Stimulated activated CD4-positive, alpha-beta T cell treated with anti-CD3 and anti-CD28 coated beads, Interleukin-4, amount 100 ng/mL, for 4 hours (primary cell): ENCODE data around the gene DNM2.

Source experiments
- DNase-seq, 2 experiments: peaks; one replicate each; pipeline ENCODE4 v3.0.0-alpha.2; 2020

DNM2 gene

DNA sequence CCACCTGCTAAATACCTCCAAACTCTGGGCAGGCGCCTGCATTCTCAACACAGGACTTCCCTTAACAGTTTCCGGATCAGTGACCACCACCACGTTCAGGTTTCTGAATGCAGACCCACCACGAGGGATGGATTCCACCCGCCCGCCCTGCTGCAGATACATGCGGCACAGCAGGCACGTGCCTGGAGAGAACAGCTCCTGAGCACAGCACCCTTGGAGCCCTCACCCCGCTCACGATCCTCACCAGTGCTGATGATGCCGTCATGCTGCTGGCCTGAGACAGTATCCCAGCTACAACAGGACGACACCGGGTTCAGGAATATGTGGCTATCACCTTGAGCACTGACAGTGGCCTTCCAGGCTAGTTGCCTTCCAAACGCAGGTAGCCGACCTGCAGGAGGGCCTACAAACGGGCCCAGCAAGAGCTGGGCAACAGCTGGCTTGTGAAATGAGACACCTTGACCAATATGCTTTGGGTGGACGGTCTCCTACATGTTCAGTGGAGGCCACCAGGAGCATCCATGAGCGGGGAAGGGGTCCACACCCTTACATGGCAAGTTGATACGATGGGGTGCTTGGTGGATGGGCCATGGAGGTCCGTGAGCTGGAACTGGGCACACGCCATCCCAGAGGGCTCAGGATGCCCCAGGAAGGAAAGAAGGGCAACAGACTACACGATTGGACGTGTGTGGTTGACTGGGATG is 26.5 kb upstream of the DNM2 start:
- DNase-seq, result no peak

DNA sequence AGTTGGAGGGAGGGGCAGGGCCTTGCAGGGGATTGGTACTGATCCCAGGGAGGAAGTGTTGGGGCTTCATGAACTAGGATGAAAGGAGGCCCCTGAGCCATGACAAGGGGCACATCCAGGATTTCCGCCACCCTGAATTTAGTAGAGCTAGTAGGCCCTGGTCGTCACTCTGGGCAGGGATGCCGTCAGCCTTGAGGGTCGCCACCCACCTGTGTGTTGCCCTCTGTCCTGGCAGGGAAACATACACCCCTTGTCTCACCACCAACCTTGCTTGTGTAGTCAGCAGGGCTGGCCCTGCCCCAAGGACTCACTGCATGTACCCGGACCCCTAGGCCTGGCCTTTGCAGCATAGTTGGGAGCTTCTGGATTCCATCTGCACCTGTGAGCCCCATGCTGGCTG is 26.0 kb upstream of the DNM2 start:
- DNase-seq, result no peak

DNA sequence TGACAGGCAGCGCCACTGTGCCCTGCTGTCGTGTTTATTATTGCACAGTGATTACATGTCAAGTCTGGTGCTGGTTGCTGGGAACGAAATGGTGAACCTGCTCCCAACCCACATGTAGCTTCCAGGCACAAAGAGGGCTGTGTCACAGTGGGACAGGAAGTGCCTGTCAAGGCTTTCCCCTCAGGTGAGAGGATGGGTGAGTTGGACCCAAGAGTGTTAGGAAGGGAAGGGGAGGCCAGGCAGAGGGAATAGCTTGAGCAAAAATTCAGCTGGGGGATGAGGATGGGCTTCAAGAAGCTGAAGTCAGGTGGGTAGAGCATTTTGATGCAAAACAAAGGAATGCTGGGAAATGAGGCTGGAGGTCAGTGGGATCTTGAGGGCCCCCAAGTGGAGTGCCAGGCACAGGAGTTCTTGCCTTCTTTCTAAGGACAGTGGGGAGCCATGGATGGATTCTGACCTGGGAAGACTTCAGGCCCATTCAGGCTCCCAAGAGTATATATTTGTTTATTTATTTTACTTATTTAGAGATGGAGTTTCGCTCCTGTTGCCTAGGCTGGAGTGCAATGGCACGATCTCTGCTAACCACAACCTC is 25.1 kb upstream of the DNM2 start:
- DNase-seq, result no peak

DNA sequence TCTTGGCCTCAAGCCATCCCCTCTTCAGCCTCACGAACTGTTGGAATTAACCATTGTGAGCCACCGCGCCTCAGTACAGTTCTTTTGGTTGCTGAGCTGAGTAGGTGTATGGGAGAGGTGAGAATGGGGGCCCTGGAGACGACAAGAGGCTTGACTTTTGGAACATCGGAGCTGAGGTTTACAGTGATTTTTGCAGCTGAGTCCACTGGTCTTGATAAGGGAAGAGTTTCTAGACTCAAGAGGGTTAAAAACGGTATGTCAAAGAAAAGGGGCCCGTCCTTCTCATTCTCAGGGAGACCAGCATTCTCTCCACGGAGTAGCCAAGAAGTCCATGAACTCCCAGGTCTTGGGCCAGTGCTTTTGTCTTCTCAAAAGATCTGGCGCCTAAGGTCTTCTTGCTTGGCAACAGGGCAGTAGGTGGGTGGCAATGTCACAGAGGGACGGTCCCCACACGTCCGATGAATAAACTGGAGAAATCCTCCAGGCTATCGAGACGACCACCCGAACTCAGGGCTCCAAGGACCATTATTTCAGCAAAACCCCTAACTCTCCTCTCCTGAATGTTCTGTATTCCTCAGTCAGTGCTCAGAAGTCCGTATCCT is 23.1 kb upstream of the DNM2 start:
- no peak for DNase-seq

DNA sequence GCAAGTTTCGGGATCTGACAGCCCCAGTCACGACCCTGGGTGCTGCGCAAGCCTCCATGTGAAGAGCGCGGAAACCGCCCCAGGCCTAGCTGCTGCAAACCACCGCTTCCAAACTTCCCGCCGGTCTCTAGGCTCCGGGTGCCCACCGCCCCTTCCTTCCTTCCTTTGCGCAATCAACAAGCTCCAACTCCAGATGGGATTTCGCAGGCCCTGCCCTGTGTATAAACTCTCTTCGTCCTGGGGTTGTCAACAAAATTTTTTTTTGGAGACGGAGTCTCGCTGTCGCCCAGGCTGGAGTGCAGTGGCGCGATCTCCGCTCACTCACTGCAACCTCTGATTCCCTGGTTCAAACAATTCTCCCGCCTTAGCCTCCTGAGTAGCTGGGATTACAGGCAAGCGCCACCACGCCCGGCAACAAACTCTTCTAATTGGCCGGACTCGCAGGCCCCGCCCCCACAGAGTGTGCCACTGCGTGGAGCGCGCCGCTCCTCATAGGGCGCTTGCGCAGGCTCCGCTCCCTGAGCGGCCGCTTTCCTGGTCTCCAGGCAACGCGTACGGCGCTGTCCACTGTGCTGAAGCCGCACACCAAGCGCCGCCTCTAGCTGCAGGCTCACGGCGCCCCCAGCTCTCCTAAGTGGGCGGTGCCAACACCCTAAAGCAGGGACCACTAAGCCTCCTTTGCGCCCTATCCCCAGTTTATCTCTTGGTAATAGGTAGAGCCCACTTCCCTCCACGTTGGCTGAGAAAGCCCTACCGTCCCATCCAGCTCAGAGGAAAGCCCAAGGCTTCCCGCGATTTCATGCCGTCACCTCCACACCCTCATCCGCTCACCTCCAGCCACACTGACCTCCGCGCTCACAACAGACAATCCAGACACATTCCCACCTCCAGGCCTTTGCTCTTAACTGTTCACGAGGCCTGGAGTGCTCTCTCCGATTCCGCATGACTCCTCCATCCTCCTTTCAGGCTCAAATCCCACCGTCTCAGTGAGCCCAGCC is 22.2 kb upstream of the DNM2 start:
- peak; percentile 81 to 83 for DNase-seq

DNA sequence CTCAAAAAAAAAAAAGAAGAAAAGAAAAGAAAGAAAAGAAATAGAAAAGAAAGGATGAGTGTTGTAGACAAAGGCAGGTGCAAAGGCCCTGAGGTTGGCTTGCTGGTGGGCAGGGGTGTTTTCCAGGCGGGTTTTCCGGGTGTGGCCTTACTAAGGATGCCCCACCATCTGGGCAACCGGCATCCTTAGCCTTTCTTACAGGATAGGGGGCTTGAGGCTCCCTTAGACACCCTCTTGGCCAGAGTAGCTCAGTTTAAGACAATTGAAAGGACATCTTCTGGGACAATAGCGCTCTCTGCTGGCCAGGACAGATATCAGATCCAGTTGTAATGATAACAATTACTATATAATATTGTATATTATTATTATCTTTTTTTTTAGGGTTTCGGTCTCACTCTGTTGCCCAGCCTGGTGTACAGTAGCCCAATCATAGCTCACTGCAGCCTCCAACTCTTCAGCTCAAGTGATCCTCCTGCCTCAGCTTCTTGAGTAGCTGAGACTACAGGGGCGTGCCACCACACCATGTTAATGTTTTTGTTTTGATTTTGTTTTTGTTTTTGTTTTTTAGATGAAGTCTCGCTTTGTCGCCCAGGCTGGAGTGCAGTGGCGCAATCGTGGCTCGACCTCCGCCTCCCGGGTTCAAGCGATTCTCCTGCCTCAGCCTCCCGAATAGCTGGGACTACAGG is 18.1 kb upstream of the DNM2 start:
- peak; percentile 50 to 63 for DNase-seq

DNA sequence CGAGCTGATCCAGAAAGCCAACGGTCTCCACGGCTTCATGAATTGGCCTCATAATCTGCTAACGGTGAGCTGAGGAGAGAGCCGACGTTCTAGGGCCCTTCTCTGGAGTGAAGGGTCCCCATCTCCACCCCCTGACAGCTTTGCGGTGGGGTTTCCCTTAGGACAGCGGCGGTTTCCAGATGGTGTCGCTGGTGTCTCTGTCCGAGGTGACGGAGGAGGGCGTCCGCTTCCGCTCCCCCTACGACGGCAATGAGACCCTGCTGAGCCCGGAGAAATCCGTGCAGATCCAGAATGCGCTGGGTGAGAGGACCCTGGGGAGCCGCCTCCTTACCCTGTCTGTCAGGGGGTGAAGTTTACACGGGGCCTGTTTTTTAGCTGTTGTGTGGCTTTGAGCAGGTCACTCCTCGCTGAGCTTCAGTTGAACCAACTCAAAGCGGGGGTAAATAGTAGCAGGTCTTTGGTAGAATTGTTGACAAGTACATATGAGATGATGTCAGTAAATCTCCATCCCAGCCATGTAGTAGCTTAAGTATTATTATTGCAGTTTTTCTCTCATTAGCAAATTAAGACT is 15.8 kb upstream of the DNM2 start:
- DNase-seq, result no peak

DNA sequence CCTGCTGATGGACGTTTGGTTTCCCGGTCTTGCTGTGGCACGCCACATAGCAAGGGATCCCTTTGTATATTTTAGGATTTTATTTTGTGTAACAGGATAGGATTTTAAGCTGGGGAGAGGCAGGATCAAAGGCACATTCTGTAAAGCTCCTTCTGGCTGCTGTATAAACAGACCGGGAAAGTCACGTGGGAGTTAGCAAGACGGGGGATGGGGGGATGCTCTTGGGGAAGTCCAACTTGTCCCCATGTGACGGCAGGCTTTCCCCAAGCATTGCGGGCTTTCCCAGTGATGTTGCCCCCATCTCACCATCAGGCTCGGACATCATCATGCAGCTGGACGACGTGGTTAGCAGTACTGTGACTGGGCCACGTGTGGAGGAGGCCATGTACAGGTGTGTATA is 10.9 kb upstream of the DNM2 start:
- no peak for DNase-seq

DNA sequence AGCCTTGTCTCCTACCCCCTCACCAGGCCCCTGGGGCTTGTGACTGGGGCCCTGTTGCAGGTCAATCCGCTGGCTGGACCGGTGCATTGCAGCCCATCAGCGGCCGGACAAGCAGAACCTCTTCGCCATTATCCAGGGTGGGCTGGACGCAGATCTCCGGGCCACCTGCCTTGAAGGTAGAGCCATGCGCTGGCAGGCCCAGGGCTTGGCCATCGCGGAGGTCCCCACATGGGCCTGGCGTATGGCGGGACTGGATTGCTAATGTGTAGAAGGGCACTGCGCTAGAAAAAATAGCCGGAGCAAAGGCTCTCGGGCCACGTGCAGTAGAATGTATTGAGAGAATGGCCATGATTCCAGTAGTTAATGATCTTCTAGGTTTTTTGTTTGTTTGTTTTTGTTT is 10.4 kb upstream of the DNM2 start:
- no peak for DNase-seq

DNA sequence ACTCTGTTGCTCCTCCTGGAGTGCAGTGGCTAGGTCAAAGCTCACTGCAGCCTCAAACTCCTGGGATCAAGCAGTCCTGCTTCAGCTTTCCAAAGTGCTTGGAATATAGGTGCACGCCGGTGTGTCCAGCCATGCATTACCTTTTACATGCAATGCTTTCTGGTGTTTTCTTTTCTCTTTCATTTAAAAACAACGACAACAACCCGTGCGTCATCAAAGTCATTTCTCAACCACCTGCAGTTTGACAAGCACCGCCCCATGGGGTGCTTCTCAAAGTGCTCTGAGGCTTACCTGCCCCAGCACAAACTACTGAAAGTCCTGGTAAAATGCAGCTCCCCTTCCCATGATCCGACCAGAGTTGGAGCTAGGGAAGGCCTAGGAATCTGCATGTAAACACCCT is 9.6 kb upstream of the DNM2 start:
- no peak for DNase-seq

DNA sequence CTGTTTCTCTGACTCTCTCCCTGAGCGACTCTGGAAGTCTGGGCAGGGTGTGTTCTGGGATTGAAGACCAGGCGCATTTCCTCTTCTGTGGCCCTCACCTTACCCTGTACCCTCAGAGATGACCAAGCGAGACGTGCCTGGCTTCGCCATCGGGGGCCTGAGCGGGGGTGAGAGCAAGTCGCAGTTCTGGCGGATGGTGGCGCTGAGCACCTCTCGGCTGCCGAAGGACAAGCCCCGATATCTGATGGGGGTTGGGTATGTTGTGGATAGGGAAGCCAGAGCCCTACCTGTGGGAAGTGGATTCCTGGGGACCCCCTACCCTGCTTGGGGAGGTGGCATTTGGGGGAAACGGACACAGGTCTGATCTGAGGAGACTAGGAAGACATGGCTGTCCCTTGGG is 5.8 kb upstream of the DNM2 start:
- no peak for DNase-seq

DNA sequence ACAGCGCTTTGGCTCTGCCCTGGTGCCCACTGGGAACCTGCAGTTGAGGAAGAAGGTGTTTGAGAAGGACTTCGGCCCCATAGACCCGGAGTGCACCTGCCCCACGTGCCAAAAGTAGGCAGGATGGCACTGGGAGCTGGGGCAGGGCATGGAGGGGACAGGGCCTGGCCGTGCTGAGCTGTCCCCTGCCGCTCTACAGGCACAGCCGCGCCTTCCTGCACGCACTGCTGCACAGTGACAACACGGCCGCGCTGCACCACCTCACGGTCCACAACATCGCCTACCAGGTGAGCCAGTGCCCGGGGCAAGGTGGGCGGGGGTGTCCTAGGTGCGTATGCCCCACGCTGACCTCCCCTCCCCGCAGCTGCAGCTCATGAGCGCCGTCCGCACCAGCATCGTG is 5.1 kb upstream of the DNM2 start:
- no peak for DNase-seq

DNA sequence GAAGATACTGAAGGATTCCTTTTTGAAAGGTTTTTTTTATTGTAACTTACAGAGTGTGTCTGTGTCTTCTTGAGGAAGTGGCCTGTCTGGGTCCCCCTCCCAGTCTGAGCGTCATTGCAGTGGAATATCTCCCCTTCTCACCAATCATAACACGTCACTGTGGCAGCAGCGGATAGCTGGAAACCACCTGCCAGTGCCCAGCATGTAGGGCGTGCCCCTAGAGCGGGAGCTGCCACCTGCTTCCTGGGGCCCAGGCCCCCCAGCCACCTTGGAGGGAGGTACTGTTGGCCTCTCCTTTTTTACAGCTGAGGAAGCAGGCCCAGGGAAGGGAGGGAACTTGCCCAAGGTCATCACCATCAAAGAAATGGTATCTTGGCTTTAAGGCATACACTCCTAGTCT is 4.6 kb upstream of the DNM2 start:
- no peak for DNase-seq

DNA sequence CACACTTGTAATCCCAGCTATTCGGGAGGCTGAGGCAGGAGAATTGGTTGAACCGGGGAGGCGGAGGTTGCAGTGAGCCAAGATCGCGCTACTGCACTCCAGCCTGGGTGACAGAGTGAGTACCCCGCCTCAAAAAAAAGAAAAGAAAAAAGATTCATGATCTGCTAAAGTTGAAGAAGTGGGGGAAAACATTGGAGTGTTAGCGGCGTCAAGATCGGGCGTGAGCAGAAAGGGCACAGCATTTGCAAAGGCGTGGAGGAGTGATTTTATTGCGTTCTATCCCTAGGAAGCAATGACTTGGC is 874 bp upstream of the DNM2 start:
- DNase-seq, result no peak

DNA sequence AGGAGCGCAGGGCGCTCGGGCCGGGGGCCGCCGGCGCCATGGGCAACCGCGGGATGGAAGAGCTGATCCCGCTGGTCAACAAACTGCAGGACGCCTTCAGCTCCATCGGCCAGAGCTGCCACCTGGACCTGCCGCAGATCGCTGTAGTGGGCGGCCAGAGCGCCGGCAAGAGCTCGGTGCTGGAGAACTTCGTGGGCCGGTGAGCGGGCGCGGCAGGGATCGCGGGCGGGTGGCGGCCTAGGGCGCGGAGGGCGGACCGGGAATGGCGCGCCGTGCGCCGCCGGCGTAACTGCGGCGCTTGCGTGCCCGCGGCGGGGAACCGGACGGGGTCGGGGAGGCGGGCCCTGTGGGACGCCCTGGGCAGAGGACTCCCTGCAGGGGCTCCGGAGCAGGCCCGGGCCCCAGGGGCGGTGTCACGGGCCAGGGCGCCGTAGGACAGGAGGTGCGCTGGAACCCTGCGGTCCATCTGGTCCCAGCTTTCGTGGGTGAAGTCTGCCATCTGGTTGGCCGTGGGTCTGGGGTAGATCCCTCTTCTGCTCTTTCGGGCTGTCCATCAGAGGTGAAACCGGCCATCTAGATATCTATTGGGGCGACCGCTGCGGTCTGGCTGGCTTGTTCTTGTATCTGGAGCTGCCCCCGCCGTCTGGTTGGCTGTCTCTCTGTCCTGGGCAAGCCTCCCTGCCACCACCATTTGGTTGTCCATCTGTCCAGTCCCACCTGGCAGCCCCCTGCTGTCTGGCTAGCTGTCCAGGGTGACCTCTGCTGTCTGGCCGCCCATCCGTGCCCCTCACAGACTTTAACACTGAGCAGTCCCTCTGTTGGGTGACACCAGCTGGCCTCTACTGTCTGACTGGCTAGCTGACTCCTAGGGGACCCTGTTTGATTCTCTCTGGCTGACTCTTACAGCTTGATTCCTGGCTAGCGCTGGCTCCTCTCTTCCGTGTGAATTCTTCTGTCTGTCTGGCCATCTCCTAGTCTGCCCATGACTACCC is 622 bp downstream of the DNM2 start:
- peak; percentile 34 to 59 for DNase-seq

DNA sequence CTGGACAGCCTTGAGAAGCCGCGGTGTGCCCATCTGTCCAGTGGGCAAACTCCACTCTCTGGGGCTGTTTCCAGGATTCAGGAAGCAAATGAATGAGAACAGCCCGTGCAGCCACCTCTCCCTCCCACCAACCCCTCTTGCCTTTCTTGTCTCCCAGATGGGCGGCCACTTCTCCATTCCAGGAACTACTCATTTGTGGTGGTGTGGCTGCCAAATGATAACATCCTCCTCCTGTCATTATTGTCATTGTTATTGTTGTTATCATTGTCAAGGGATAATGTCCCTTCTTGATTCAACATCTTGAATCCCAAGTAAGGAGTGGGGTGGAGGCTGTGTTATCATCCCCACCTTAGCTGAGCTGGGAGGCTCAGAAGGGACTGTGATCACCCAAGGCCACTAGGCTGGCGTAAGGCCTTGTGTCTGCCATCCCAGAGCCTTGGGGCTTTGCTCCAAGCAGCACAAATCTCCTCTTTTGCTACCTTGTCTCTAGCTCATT is 1.6 kb downstream of the DNM2 start:
- no peak for DNase-seq

DNA sequence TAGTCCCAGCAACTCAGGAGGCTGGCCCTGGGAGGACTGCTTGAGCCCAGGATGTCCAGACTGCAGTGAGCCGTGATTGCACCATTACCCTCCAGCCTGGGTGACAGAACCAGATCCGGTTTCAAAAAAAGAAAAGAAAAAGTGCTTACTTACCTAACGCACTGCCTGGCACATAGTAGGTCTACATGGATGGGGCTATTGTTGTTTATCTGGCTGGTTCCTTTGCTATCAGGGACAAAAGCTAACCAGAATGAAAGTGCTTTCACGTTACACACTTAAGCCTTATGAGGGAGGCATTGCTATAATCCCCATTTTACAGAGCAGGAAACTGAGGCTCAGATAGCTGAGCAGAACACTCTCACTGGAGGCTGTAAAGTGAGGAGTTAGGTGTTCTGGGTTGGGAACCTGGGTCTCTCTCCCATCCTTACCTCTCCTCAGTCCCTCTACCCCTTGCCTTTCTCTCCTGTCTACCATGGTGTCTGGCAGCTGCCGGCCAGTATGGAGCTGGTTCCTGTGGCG is 2.8 kb downstream of the DNM2 start:
- DNase-seq, result no peak

DNA sequence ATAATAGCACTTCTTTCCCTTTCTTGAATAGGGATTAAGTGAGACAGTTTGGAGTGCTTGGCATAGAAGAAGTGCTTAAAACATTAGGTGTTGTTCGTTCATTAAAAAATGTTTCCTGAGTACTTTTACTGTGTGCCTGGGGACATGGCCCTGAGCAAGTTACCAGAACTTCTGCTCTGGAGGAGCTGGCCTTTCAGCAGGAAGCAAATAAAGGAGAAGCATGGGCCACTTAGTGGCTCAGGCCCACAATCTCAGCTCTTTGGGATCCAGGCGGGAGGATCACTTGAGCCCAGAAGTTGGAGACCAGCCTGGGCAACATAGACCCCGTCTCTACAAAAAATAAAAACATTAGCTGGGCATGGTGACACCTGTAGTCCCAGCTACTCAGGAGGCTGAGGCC is 5.7 kb downstream of the DNM2 start:
- no peak for DNase-seq

DNA sequence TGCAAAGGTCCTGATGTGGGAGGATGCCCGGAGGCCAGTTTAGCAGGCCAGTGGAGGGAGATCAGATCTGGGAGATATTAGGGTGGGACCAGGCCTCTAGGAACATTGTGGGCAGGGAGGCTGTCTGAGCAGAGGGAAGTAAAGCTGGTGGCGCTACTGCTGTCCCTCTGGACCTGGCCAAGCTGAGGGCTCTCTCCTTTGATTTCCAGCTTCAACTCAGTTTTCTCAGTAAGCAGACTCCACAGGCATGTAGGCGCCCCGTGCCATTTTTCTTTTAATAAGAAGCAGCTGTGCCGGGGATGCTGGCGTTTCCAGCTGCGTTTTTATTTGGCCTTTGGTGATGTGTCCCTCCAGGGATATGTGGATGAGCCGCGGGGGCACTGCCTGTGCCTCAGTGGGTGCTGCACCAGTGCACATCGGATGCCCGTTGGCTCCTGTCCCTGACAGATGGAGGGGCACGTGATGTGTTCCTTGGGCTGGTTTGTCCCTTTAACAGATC is 6.7 kb downstream of the DNM2 start:
- DNase-seq, result no peak

DNA sequence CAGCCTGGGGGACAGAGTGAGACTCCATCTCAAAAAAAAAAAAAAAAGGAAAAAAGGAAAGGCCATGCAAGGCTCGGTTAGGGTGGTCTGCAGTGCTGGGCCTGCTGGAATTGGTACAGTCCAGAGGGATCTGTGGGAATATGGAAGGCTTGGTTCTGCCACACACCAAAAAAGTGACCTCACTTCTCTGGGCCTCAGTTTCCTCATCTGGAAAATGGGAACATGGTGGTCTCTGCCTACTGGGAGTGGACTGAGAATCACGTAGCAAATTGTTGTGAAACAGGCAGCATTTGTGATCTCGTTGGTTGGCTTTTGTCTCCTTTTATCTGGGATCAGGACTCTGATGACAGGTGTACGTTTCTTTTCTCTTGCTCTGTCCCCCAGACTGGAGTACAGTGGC is 7.5 kb downstream of the DNM2 start:
- DNase-seq, result no peak

DNA sequence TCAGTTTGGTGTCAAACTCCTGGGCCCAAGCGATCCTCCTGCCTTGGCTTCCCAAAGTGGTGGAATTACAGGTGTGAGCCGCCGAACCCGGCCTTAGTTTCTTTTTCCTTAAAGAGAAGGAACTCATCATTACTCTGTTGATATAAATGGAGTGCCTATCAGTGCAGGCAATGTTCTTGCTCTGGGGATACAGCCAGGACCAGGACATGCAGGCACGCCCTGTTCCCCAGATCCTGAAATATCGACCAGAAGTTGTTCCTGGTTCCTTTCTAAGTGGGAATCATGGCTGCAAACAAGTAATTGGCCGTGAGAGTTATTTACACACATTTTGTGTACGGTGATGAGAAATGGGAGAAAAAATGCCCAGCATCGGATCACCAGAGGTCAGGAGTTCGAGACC is 8.4 kb downstream of the DNM2 start:
- DNase-seq, result no peak
